Esophagus (tissue), 2 donors: ENCODE data around the gene EMILIN3. TPM values are rescaled to one million over a fixed set of nuclear protein-coding genes. Genes with fewer than 3 reads are reported as not detected.

ENCODE experiments used
- H3K27ac ChIP-seq, 2 donors: one replicate each; pipeline ENCODE4 v1.5.1; 2013; ENCODE audit warnings: low read depth in 2 of 2, mild to moderate bottlenecking in 2 of 2, inconsistent platforms in 1 of 2, low read length in 1 of 2, moderate library complexity in 1 of 2
- H3K27me3 ChIP-seq, 2 donors: one replicate each; pipeline ENCODE4 v1.6.1; 2013; ENCODE audit warnings: low read length in 2 of 2, control low read depth in 1 of 2, mild to moderate bottlenecking in 1 of 2; ENCODE audit not compliant: insufficient read depth in 2 of 2, control insufficient read depth in 1 of 2
- H3K36me3 ChIP-seq, 2 donors: one replicate each; pipeline ENCODE4 v1.6.1; 2013; ENCODE audit warnings: low read length in 1 of 2; ENCODE audit not compliant: control insufficient read depth in 2 of 2, insufficient read depth in 2 of 2
- H3K4me1 ChIP-seq, 2 donors: one replicate each; pipeline ENCODE4 v1.6.1; 2013; ENCODE audit warnings: low read length in 1 of 2; ENCODE audit not compliant: control insufficient read depth in 2 of 2, insufficient read depth in 2 of 2
- H3K4me3 ChIP-seq, 2 donors: one replicate each; pipeline ENCODE4 v1.5.1; 2013; ENCODE audit warnings: low read length in 2 of 2, mild to moderate bottlenecking in 2 of 2, low read depth in 1 of 2, moderate library complexity in 1 of 2
- H3K9me3 ChIP-seq, 2 donors: one replicate each; pipeline ENCODE4 v1.6.1; 2013; ENCODE audit warnings: mild to moderate bottlenecking in 2 of 2, low read depth in 1 of 2, low read length in 1 of 2, moderate library complexity in 1 of 2; ENCODE audit not compliant: control insufficient read depth in 2 of 2, insufficient read depth in 1 of 2
- WGBS, 2 donors: extraction: QIAGEN DNeasy Blood & Tissue Kit; methylation state at CpG; one replicate each; pipeline ENCODE4 v1.1.7; 2013; 5-methylcytosine and 5-hydroxymethylcytosine counted together
- polyA plus RNA-seq, 2 donors: library from polyadenylated mRNA; stranded (reverse); fragments of 200-250 nt; gene quantifications; one replicate each; pipeline ENCODE4 v1.2.3, GENCODE V29; 2013
- donor health status: healthy with polysubstance abuse.
- donor health status: Bipolar disorder and iron deficiency.

EMILIN3 gene
- polyA plus RNA-seq, 2 donors, result 0.27 to 0.43 TPM

DNA sequence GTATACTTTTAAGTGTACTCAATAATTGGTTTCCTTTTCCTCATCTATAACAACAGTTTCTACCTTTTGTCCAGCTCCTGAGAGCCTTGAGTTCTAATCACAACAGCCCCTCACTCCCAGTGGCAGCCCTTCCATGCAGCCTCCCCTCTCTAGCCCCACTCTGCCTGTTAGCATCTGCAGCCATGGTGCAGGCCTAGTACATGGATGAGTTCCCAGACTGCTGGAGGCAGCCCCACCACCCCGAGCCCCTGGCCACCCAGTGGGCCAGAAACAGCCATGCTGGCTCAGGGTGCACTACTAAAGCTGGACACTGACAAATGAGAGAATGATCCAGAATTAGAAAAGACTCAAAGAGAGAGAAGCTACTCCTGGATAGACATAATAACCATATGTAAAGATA is 35.7 kb downstream of the EMILIN3 start:
- 76 to 86% methylated on average over 1 of the region's 1 CpG for WGBS, 2 donors
- H3K4me1 ChIP-seq, result no peaks in the 10 kb centered on the region
- no peaks in the 10 kb centered on the region for H3K27me3 ChIP-seq
- no peaks in the 10 kb centered on the region for H3K36me3 ChIP-seq
- no peak overlapping the region for H3K27ac ChIP-seq
- H3K4me3 ChIP-seq, result no peak overlapping the region
- H3K9me3 ChIP-seq, result no peaks in the 10 kb centered on the region

DNA sequence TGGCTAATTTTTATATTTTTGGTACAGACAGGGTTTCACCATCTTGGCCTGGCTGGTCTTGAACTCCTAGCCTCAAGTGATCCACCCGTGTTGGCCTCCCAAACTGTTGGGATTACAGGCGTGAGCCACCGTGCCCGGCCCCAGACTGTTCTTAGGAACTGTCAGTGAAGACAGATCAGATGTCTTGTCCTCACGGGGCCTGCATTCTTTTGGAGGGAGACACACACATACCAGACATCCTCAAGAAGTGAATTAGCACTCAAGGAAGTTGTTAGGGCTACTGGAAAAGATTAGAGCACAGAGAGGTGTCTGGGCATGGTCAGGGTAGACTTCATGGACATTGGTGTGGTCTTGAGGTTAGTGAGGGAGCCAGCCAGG is 36.3 kb downstream of the EMILIN3 start:
- 78 to 89% methylated on average over 5 of the region's 5 CpGs for WGBS, 2 donors
- Histone ChIP-seq H3K27ac (peak overlapping the region in 1 of 2 donors; percentile 88), H3K4me3 (no peak overlapping the region), H3K36me3 (no peaks in the 10 kb centered on the region), H3K27me3 (no peaks in the 10 kb centered on the region), H3K4me1 (no peaks in the 10 kb centered on the region), H3K9me3 (no peaks in the 10 kb centered on the region)

DNA sequence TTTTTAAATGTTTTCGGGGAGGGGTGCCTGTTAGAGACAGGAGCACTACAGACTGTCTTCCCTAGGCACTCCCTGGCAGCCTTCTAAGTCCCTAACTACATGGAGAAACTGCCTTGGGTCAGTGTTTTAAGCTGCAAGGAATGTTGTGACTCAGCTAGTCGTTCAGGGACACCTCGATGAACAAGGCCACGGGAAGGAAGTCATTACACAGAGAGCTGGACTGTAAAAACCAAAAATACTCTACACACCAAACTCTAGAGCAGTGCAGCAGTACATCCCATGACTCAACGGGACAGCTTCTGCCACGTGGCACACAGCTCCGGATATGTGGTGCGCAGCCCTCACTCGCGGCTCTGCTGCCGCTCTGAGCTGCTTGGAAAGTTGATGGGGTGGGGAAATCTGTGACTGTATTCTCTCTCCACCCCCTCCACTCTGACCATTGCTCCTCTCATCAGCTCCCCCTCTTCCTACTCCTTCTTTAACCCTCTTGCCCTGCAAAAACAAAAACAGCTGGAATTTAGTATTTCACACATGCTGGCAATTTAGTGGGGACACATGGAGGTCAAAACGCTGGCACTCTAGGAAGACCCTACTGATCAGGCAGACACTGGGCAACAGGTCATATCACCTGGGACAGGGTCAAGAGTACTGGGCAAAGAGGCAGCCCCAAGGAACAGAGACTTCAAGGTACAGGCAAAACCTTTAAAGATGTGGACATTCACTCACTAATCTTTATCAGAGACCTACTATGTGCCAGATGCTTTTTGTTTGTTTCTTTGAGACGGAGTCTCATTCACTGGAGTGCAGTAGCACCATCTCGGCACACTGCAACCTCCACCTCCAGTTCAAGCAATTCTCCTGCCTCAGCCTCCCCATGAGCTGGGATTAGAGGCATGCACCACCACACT is 36.9 kb downstream of the EMILIN3 start:
- Histone ChIP-seq H3K4me3 (no peak overlapping the region), H3K27ac (peak overlapping the region; percentile 65 to 88), H3K36me3 (no peaks in the 10 kb centered on the region), H3K4me1 (no peaks in the 10 kb centered on the region), H3K9me3 (no peaks in the 10 kb centered on the region), H3K27me3 (no peaks in the 10 kb centered on the region)
- WGBS, 2 donors, result 38 to 47% methylated on average over 14 of the region's 14 CpGs

DNA sequence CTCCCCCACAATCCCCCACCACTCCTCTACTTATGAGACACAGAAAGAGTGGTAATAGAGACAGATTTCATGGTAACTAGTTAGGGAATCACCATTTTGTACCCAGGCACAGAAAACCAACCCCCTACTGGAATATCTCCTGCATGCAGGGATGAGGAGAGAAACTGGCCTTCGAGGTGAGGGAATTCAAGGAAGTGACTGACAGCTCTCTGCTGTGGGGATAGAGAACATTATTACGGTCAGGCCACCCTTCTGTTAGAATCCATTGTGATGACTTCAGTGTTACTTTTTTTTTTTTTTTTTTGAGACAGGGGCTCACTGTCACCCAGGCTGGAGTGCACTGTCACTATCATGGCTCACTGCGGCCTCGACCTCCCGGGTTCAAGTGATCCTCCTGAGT is 39.4 kb downstream of the EMILIN3 start:
- WGBS, 2 donors, result 84 to 88% methylated on average over 5 of the region's 5 CpGs
- Histone ChIP-seq H3K27me3 (no peaks in the 10 kb centered on the region), H3K4me1 (no peaks in the 10 kb centered on the region), H3K4me3 (no peak overlapping the region), H3K36me3 (no peaks in the 10 kb centered on the region), H3K9me3 (no peaks in the 10 kb centered on the region), H3K27ac (no peak overlapping the region)

GRCh38 chr20:41320976-41321375 is 45.6 kb downstream of the EMILIN3 start:
- H3K4me3 ChIP-seq, result no peak overlapping the region
- 83 to 86% methylated on average over 1 of the region's 1 CpG for WGBS, 2 donors
- H3K36me3 ChIP-seq, result no peaks in the 10 kb centered on the region
- H3K9me3 ChIP-seq, result no peaks in the 10 kb centered on the region
- H3K27me3 ChIP-seq, result no peaks in the 10 kb centered on the region
- peak overlapping the region in 1 of 2 donors; percentile 17 for H3K27ac ChIP-seq
- H3K4me1 ChIP-seq, result peaks cover 2 to 4% of the 10 kb centered on the region in 2 donors

DNA sequence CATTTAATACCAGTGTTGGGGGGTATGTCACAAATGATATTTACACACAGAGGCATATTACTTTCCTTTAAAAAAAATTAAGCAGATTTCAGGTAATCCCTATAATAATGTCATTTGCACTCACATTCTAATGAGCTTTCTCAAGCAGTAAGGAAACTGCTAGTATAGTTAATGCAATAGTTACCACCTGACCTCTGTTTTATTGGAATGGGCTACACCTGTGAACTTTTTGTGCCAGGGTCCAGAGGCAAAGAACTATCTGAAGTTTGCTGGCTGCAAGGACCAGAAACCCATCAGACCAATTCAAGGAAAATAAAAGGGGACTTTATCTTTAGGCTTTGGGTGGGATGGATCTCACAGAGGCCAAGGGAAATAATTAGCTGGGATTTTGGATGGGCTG is 46.2 kb downstream of the EMILIN3 start:
- Histone ChIP-seq H3K36me3 (no peaks in the 10 kb centered on the region), H3K4me1 (peaks cover 2 to 4% of the 10 kb centered on the region in 2 donors), H3K27ac (no peak overlapping the region), H3K9me3 (no peaks in the 10 kb centered on the region), H3K27me3 (no peaks in the 10 kb centered on the region), H3K4me3 (no peak overlapping the region)

GRCh38 chr20:41318271-41318649 is 48.4 kb downstream of the EMILIN3 start:
- H3K4me1 ChIP-seq, result peaks cover 2 to 4% of the 10 kb centered on the region in 2 donors
- H3K9me3 ChIP-seq, result no peaks in the 10 kb centered on the region
- peak overlapping the region in 1 of 2 donors; percentile 72 for H3K4me3 ChIP-seq
- 31 to 35% methylated on average over 5 of the region's 5 CpGs for WGBS, 2 donors
- H3K27ac ChIP-seq, result peak overlapping the region in 1 of 2 donors; percentile 92
- no peaks in the 10 kb centered on the region for H3K36me3 ChIP-seq
- H3K27me3 ChIP-seq, result no peaks in the 10 kb centered on the region

DNA sequence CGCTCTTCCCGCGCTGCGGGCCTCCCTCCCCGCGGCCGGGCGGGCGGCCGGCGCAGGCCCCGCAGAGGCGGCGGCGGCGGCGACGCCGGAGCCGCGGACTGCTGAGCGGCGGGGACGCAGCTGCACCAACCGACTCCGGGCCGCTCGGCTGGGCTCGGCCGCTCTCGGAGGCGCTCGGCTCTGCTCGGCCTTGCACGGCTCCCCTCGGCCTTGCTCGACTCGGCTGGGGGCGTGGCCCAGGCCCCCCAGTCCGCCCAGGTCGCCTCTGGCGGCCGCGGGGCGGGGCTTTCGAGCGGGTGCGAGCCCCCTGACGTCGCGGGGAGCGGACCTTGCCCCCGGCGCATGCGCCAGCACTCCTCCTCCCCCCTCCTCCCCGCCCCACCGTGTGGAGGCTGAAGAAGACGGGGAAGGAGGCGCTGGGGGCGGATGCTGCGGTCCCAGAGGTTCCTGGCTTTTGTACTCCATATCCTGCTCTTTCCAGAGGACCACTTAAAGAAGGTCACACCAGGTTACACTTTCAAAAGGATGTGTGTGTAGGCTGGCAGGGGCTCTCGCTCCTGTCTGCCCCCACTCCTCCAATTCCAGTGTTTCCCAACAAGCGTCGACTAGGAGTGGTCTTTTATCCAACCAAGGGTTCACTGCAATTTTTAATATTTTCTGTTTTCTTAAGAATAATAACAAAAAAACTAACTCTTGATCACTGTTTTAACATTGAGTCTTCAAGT is 48.9 kb downstream of the EMILIN3 start, which contains the start of gene ZHX3:
TSS of gene ZHX3 (minus strand) at position 186 of the 725 bp plus-strand sequence. CDS start 112,815 bp downstream, outside the sequence.
- H3K27ac ChIP-seq, result peak within 1 kb of the TSS; percentile 72 to 92
- no peaks in the 10 kb centered on the region for H3K27me3 ChIP-seq
- H3K9me3 ChIP-seq, result no peaks in the 10 kb centered on the region
- H3K4me3 ChIP-seq, result peak within 1 kb of the TSS; percentile 72 to 91
- H3K4me1 ChIP-seq, result peaks cover 2 to 4% of the 10 kb centered on the region in 2 donors
- WGBS, 2 donors, result 0% methylated on average over 23 to 64 of the region's 64 CpGs
- no peaks in the 10 kb centered on the region for H3K36me3 ChIP-seq

DNA sequence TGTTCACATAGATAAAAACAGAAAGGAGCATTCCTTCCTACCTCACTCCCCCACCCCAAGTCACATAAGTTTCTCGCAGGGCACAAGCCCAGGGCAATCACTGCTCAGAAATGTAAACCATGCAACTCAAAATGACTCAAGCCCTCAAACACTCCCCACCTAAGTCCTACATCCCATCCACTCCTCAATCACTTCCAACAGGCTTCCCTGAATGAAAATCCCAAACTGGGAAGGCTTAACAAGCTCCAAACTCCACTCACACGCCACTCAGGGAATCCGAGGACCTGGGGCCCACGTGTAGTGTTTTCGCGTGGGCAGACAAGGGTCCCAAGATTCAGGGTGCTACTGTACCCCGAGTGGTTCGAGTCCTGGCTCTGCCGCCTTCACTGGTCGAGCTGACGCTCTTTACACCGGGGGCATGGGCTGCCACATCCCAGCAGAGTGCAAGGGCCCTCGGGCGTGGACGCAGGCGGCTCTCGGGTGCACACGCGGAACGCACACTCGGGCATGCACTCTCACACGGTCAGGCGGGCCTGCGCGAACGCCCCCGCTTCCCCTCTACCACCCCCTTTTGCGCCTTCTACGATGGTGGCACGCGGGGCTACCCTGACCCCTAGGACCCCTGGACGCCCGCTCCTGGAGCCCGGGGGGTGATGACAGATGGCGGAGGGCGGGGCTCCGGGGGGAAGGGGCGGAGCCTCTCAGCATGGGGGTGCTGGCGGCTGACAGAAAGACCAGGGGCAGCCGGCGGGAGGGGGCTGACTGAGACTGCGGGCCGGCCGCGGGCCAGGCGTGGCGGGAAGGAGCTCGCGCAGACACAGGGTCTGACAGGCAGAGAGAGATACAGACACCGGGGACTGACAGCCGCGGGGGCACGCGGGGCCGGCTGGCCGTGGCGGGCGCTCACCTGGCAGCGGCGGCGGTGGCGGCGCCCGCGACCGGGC is 49.7 kb downstream of the EMILIN3 start:
- H3K27ac ChIP-seq, result peak overlapping the region; percentile 72 to 92
- peaks cover 2 to 4% of the 10 kb centered on the region in 2 donors for H3K4me1 ChIP-seq
- H3K9me3 ChIP-seq, result no peaks in the 10 kb centered on the region
- no peaks in the 10 kb centered on the region for H3K36me3 ChIP-seq
- no peaks in the 10 kb centered on the region for H3K27me3 ChIP-seq
- WGBS, 2 donors, result 2 to 3% methylated on average over 53 to 66 of the region's 66 CpGs
- peak overlapping the region; percentile 72 to 91 for H3K4me3 ChIP-seq
